Fibroblast of lung (primary cell): ENCODE measurements around the gene MDN1. TPM values are rescaled to one million over a fixed set of nuclear protein-coding genes. Genes with fewer than 3 reads are reported as not detected.

Source experiments
- DNase-seq, 2 donors: peaks; one replicate each; pipeline versions ENCODE4 v3.0.0 to v3.0.0-alpha.2; 2010; ENCODE audit warnings: low read depth in 2 of 2
- H2AFZ ChIP-seq: 2 replicates; pipeline ENCODE4 v1.5.1; 2012; ENCODE audit warnings: low read length, control low read depth, inconsistent platforms
- H3K27ac ChIP-seq: 2 replicates; pipeline ENCODE4 v1.5.1; 2011; ENCODE audit warnings: low read length, control low read depth; ENCODE audit not compliant: insufficient read depth
- H3K27me3 ChIP-seq: 2 replicates; pipeline ENCODE4 v1.5.1; 2011; ENCODE audit warnings: mild to moderate bottlenecking, low read length; ENCODE audit not compliant: control insufficient read depth, insufficient read depth
- H3K36me3 ChIP-seq: 2 replicates; pipeline ENCODE4 v1.5.1; 2011; ENCODE audit warnings: low read length; ENCODE audit not compliant: control insufficient read depth, insufficient read depth
- H3K4me1 ChIP-seq: 2 replicates; pipeline ENCODE4 v1.5.1; 2011; ENCODE audit warnings: low read length; ENCODE audit not compliant: control insufficient read depth, insufficient read depth; ENCODE audit errors: extremely low read depth
- H3K4me2 ChIP-seq: 2 replicates; pipeline ENCODE4 v1.5.1; 2011; ENCODE audit warnings: low read length, control low read depth; ENCODE audit not compliant: insufficient read depth; ENCODE audit errors: extremely low read depth
- H3K4me3 ChIP-seq, 4 experiments: fragments of 200-600 bp in 1 of 4; sonication (generic) in 1 of 4; replicated peaks in 1 of 4; 2 replicates each; pipeline ENCODE4 v1.5.1; 2011 to 2016; ENCODE audit warnings: low read length in 4 of 4, low read depth in 3 of 4, mild to moderate bottlenecking in 3 of 4, control low read depth in 2 of 4, inconsistent platforms in 1 of 4, mixed read lengths in 1 of 4; ENCODE audit not compliant: insufficient read depth in 1 of 4; ENCODE audit errors: control extremely low read depth in 1 of 4
- H3K79me2 ChIP-seq: 2 replicates; pipeline ENCODE4 v1.5.1; 2012; ENCODE audit warnings: mild to moderate bottlenecking, low read length, inconsistent platforms; ENCODE audit not compliant: control insufficient read depth, insufficient read depth
- H3K9ac ChIP-seq: 2 replicates; pipeline ENCODE4 v1.5.1; 2011; ENCODE audit warnings: mild to moderate bottlenecking, low read length, control low read depth; ENCODE audit not compliant: insufficient read depth
- H3K9me3 ChIP-seq: 2 replicates; pipeline ENCODE4 v1.5.1; 2012; ENCODE audit warnings: low read depth, low read length; ENCODE audit not compliant: control insufficient read depth, insufficient read depth
- H4K20me1 ChIP-seq: 2 replicates; pipeline ENCODE4 v1.5.1; 2011; ENCODE audit warnings: low read length; ENCODE audit not compliant: control insufficient read depth, insufficient read depth; ENCODE audit errors: extremely low read depth
- CTCF ChIP-seq, 2 donors: IDR thresholded peaks in 1 of 2; conservative IDR thresholded peaks in 1 of 2; 1 replicate in 1 of 2; 2 replicates in 1 of 2; pipeline ENCODE4 v1.5.1; 2011 to 2012; ENCODE audit warnings: low read length in 2 of 2, control low read depth in 1 of 2, inconsistent platforms in 1 of 2, low read depth in 1 of 2, mild to moderate bottlenecking in 1 of 2
- EZH2 ChIP-seq: IDR thresholded peaks from 2 replicates; pipeline ENCODE4 v1.5.1; 2012; ENCODE audit warnings: low read length, control low read depth, mild to moderate bottlenecking; ENCODE audit errors: missing control alignments
- polyA plus RNA-seq, 2 donors: library from polyadenylated mRNA; depleted of rRNA in 1 of 2; stranded (reverse) in 1 of 2; unstranded in 1 of 2; fragments of >200 nt; gene quantifications; 2 replicates each; pipeline ENCODE4 v1.2.1, GENCODE V29; 2011 to 2012; ENCODE audit warnings: missing spikeins in 1 of 2
- total RNA-seq: library from RNA; depleted of rRNA; stranded (reverse); fragments of >200 nt; gene quantifications from 2 replicates; pipeline ENCODE4 v1.2.1, GENCODE V29; 2014

MDN1 gene
- total and polyA plus RNA-seq, 2 donors (not counting 1 experiment from before 2014, with no cell fraction given) = 5.9 to 23.5 TPM

DNA sequence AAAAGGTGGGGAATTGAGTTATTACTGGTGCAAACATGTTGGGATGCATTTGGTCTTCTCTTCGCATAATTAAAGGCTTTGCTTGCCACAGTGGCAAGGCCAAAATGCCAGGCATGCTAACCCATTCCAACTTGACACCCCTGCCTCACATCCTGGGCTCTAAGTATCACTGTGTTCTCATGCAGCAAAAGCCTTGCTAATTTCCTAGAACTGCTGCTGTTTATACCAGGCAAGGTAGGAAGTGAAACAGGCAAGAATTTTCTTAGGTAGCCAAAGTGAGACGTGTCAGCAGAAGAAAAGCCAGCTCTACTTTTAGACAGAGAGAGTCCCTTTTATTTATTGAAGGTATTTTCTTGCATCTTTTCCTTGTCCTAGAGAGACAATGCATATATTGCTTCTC, 222.2 kb downstream of the MDN1 start:
- DNase-seq = no peak
- no peaks in the 10 kb centered on the region for H3K79me2 ChIP-seq
- no peaks in the 10 kb centered on the region for H3K9me3 ChIP-seq
- no peaks in the 10 kb centered on the region for H3K36me3 ChIP-seq
- no peaks in the 10 kb centered on the region for H3K27me3 ChIP-seq
- no peak overlapping the region for H2AFZ ChIP-seq
- no peak overlapping the region for H3K9ac ChIP-seq
- no peaks in the 10 kb centered on the region for H3K4me1 ChIP-seq
- no peak overlapping the region for H3K27ac ChIP-seq
- no peaks in the 10 kb centered on the region for H4K20me1 ChIP-seq
- no peak for TF ChIP-seq EZH2
- TF ChIP-seq CTCF (conservative IDR thresholded peaks at IDR 0.05 in 1 of 2, IDR thresholded peaks at IDR 0.05 in 1 of 2; ENCODE audit: low read depth in 1 of 2, low read length in 2 of 2) = no peak
- no peak overlapping the region for H3K4me3 ChIP-seq
- no peak overlapping the region for H3K4me2 ChIP-seq

- H3K27ac ChIP-seq = no peak overlapping the region
- H3K36me3 ChIP-seq = no peaks in the 10 kb centered on the region
- no peaks in the 10 kb centered on the region for H3K79me2 ChIP-seq
- no peaks in the 10 kb centered on the region for H3K9me3 ChIP-seq
- no peaks in the 10 kb centered on the region for H3K4me1 ChIP-seq
- TF ChIP-seq CTCF (conservative IDR thresholded peaks at IDR 0.05 in 1 of 2, IDR thresholded peaks at IDR 0.05 in 1 of 2; ENCODE audit: low read depth in 1 of 2, low read length in 2 of 2) (no peak), EZH2 (no peak)
- no peak overlapping the region for H3K4me3 ChIP-seq
- H3K9ac ChIP-seq = no peak overlapping the region
- H3K27me3 ChIP-seq = no peaks in the 10 kb centered on the region
- H4K20me1 ChIP-seq = no peaks in the 10 kb centered on the region
- no peak overlapping the region for H2AFZ ChIP-seq
- no peak overlapping the region for H3K4me2 ChIP-seq
- DNase-seq = no peak
Observed at GRCh38 chr6:89596484-89596883, 223.1 kb downstream of the MDN1 start.

- H3K27ac ChIP-seq = no peak overlapping the region
- no peak for DNase-seq
- TF ChIP-seq CTCF (conservative IDR thresholded peaks at IDR 0.05 in 1 of 2, IDR thresholded peaks at IDR 0.05 in 1 of 2; ENCODE audit: low read depth in 1 of 2, low read length in 2 of 2) = no peak
- no peak for TF ChIP-seq EZH2
- no peaks in the 10 kb centered on the region for H3K27me3 ChIP-seq
- no peak overlapping the region for H2AFZ ChIP-seq
- H3K36me3 ChIP-seq = no peaks in the 10 kb centered on the region
- no peaks in the 10 kb centered on the region for H3K9me3 ChIP-seq
- no peaks in the 10 kb centered on the region for H3K4me1 ChIP-seq
- H3K9ac ChIP-seq = no peak overlapping the region
- H3K4me3 ChIP-seq = no peak overlapping the region
- no peaks in the 10 kb centered on the region for H3K79me2 ChIP-seq
- no peak overlapping the region for H3K4me2 ChIP-seq
- H4K20me1 ChIP-seq = no peaks in the 10 kb centered on the region
Observed at GRCh38 chr6:89596056-89596455, 223.5 kb downstream of the MDN1 start.

Other genes with a start within 250 kb of the MDN1 start
- gene LYRM2, start 181.0 kb downstream of the MDN1 start, total RNA-seq = 23.4 and 27.4 TPM in 2 replicates
- 57.4 and 66.1 TPM in 2 replicates for gene LYRM2, start 181.0 kb downstream of the MDN1 start, polyA plus RNA-seq
- gene CASP8AP2, start 10.1 kb upstream of the MDN1 start, total RNA-seq = 12.8 and 13.4 TPM in 2 replicates
- 9.5 and 10.8 TPM in 2 replicates for gene CASP8AP2, start 10.1 kb upstream of the MDN1 start, polyA plus RNA-seq
- gene GJA10, start 74.7 kb upstream of the MDN1 start, total RNA-seq = not detected in 2 replicates
- gene GJA10, start 74.7 kb upstream of the MDN1 start, polyA plus RNA-seq = not detected in 2 replicates